H9 (cell line): ENCODE data around the gene FOXO1. TPM values are rescaled to one million over a fixed set of nuclear protein-coding genes. Genes with fewer than 3 reads are reported as not detected.

ENCODE experiments used
- DNase-seq: peaks from one replicate; pipeline ENCODE4 v3.0.0-alpha.2; 2017
- H2AFZ ChIP-seq: one replicate; pipeline ENCODE4 v1.6.1; 2013; ENCODE audit warnings: mild to moderate bottlenecking, low read length, control low read depth, moderate library complexity
- H2AK5ac ChIP-seq: 2 replicates; pipeline ENCODE4 v1.6.1; 2013; ENCODE audit warnings: low read length, control low read depth, mixed read lengths; ENCODE audit not compliant: insufficient read length
- H2BK120ac ChIP-seq: one replicate; pipeline ENCODE4 v1.6.1; 2013; ENCODE audit warnings: low read depth, mild to moderate bottlenecking, low read length, control low read depth, inconsistent platforms; ENCODE audit not compliant: poor library complexity, severe bottlenecking
- H2BK12ac ChIP-seq: 2 replicates; pipeline ENCODE4 v1.6.1; 2013; ENCODE audit warnings: low read length, control low read depth, mixed read lengths, low read depth; ENCODE audit not compliant: insufficient read length
- H2BK15ac ChIP-seq: 2 replicates; pipeline ENCODE4 v1.6.1; 2013; ENCODE audit warnings: low read depth, low read length, control low read depth
- H2BK20ac ChIP-seq: one replicate; pipeline ENCODE4 v1.6.1; 2013; ENCODE audit warnings: low read depth, mild to moderate bottlenecking, low read length, control low read depth, inconsistent platforms; ENCODE audit not compliant: poor library complexity, severe bottlenecking
- H2BK5ac ChIP-seq: 2 replicates; pipeline ENCODE4 v1.6.1; 2013; ENCODE audit warnings: low read length, control low read depth, mixed read lengths; ENCODE audit not compliant: insufficient read length
- H3K14ac ChIP-seq: 2 replicates; pipeline ENCODE4 v1.6.1; 2013; ENCODE audit warnings: low read length, control low read depth; ENCODE audit not compliant: insufficient read depth
- H3K18ac ChIP-seq: 2 replicates; pipeline ENCODE4 v1.6.1; 2013; ENCODE audit warnings: low read depth, mild to moderate bottlenecking, mixed read lengths, low read length, control low read depth; ENCODE audit not compliant: insufficient read length
- H3K23ac ChIP-seq: 2 replicates; pipeline ENCODE4 v1.6.1; 2013; ENCODE audit warnings: low read length, control low read depth, mixed read lengths, low read depth; ENCODE audit not compliant: insufficient read length
- H3K23me2 ChIP-seq: 2 replicates; pipeline ENCODE4 v1.6.1; 2013; ENCODE audit warnings: low read depth, mild to moderate bottlenecking, mixed read lengths, low read length, control low read depth; ENCODE audit not compliant: insufficient read length, poor library complexity, severe bottlenecking
- H3K27ac ChIP-seq: 2 replicates; pipeline ENCODE4 v1.5.1; 2013; ENCODE audit warnings: low read length, control low read depth, mixed read lengths, low read depth; ENCODE audit not compliant: insufficient read length
- H3K27me3 ChIP-seq: 2 replicates; pipeline ENCODE4 v1.6.1; 2013; ENCODE audit warnings: low read length, control low read depth, inconsistent platforms; ENCODE audit not compliant: insufficient read depth
- H3K4ac ChIP-seq: 2 replicates; pipeline ENCODE4 v1.6.1; 2013; ENCODE audit warnings: low read depth, mild to moderate bottlenecking, control low read depth, inconsistent platforms, low read length, moderate library complexity
- H3K4me1 ChIP-seq: 2 replicates; pipeline ENCODE4 v1.6.1; 2013; ENCODE audit warnings: low read length, control low read depth, inconsistent platforms; ENCODE audit not compliant: insufficient read depth
- H3K4me2 ChIP-seq: 2 replicates; pipeline ENCODE4 v1.6.1; 2013; ENCODE audit warnings: low read length, control low read depth, mixed read lengths; ENCODE audit not compliant: insufficient read length, insufficient read depth
- H3K56ac ChIP-seq: 2 replicates; pipeline ENCODE4 v1.6.1; 2013; ENCODE audit warnings: low read depth, mild to moderate bottlenecking, mixed read lengths, low read length, control low read depth; ENCODE audit not compliant: insufficient read length
- H3K79me1 ChIP-seq: 2 replicates; pipeline ENCODE4 v1.6.1; 2013; ENCODE audit warnings: low read depth, mild to moderate bottlenecking, moderate library complexity, low read length, control low read depth, inconsistent platforms; ENCODE audit not compliant: insufficient read depth, poor library complexity, severe bottlenecking
- H3K79me2 ChIP-seq: 2 replicates; pipeline ENCODE4 v1.6.1; 2013; ENCODE audit warnings: low read length, control low read depth, inconsistent platforms; ENCODE audit not compliant: insufficient read depth
- H3K9ac ChIP-seq: 2 replicates; pipeline ENCODE4 v1.6.1; 2013; ENCODE audit warnings: low read length, control low read depth, mixed read lengths; ENCODE audit not compliant: insufficient read length; ENCODE audit errors: extremely low read depth
- H3K9me3 ChIP-seq: one replicate; pipeline ENCODE4 v1.6.1; 2013; ENCODE audit warnings: low read depth, low read length, inconsistent platforms; ENCODE audit not compliant: control insufficient read depth
- H3T11ph ChIP-seq: one replicate; pipeline ENCODE4 v1.6.1; 2013; ENCODE audit warnings: mild to moderate bottlenecking, low read length, control low read depth, inconsistent platforms
- H4K20me1 ChIP-seq: one replicate; pipeline ENCODE4 v1.6.1; 2013; ENCODE audit not compliant: control insufficient read depth, insufficient read length, insufficient read depth
- H4K5ac ChIP-seq: 2 replicates; pipeline ENCODE4 v1.6.1; 2013; ENCODE audit warnings: low read depth, mild to moderate bottlenecking, mixed read lengths, low read length, control low read depth; ENCODE audit not compliant: insufficient read length
- H4K8ac ChIP-seq: replicated peaks from 2 replicates; pipeline ENCODE4 v1.6.1; 2013; ENCODE audit warnings: low read length, control low read depth, mixed read lengths, low read depth; ENCODE audit not compliant: insufficient read length
- H4K91ac ChIP-seq: 2 replicates; pipeline ENCODE4 v1.6.1; 2013; ENCODE audit warnings: low read depth, mild to moderate bottlenecking, moderate library complexity, mixed read lengths, low read length, control low read depth; ENCODE audit not compliant: insufficient read length
- H3K27ac Mint-ChIP-seq, 3 experiments: 2 replicates in 2 of 3; 3 replicates in 1 of 3; pipeline ENCODE4 v1.8.0; 2020 to 2021; ENCODE audit warnings: mixed read lengths in 3 of 3, mild to moderate bottlenecking in 1 of 3, moderate library complexity in 1 of 3
- H3K27me3 Mint-ChIP-seq: 2 replicates; pipeline ENCODE4 v1.8.0; 2021; ENCODE audit warnings: low read depth, mild to moderate bottlenecking, moderate library complexity, mixed read lengths
- H3K36me3 Mint-ChIP-seq, 3 experiments: 2 replicates in 2 of 3; 3 replicates in 1 of 3; pipeline ENCODE4 v1.8.0; 2020 to 2021; ENCODE audit warnings: low read depth in 3 of 3, mixed read lengths in 3 of 3; ENCODE audit not compliant: insufficient read depth in 1 of 3
- H3K4me1 Mint-ChIP-seq, 2 experiments: 2 replicates each; pipeline ENCODE4 v1.8.0; 2020; ENCODE audit warnings: mixed read lengths in 2 of 2
- H3K4me3 Mint-ChIP-seq, 2 experiments: 2 replicates in 1 of 2; 3 replicates in 1 of 2; pipeline ENCODE4 v1.8.0; 2020 to 2021; ENCODE audit warnings: mild to moderate bottlenecking in 2 of 2, mixed read lengths in 2 of 2, moderate library complexity in 1 of 2
- H3K9me3 Mint-ChIP-seq, 2 experiments: 2 replicates in 1 of 2; 3 replicates in 1 of 2; pipeline ENCODE4 v1.8.0; 2020; ENCODE audit warnings: mild to moderate bottlenecking in 2 of 2, mixed read lengths in 2 of 2, moderate library complexity in 1 of 2
- WGBS: extraction: QIAGEN DNeasy Blood & Tissue Kit; methylation state at CpG from one replicate; pipeline ENCODE4 v1.1.7; 2013; ENCODE audit warnings: missing lambda C conversion rate, low lambda C conversion rate, mixed read lengths; ENCODE audit not compliant: insufficient read length; ENCODE audit errors: extremely low coverage; 5-methylcytosine and 5-hydroxymethylcytosine counted together
- total RNA-seq: library from RNA; stranded (reverse); gene quantifications from 2 replicates; pipeline ENCODE4 v1.2.1, GENCODE V29; 2021
- TF ChIP-seq, protein P1 (sequence below): fragments of 200-600 bp; sonication (generic); conservative IDR thresholded peaks from 3 replicates; pipeline ENCODE4 v1.8.0; 2021; ENCODE audit warnings: antibody characterized with exemption, mild to moderate bottlenecking

The FOXO1 gene
- total RNA-seq, 1 experiment from 2014 or later: 44.6 TPM

DNA sequence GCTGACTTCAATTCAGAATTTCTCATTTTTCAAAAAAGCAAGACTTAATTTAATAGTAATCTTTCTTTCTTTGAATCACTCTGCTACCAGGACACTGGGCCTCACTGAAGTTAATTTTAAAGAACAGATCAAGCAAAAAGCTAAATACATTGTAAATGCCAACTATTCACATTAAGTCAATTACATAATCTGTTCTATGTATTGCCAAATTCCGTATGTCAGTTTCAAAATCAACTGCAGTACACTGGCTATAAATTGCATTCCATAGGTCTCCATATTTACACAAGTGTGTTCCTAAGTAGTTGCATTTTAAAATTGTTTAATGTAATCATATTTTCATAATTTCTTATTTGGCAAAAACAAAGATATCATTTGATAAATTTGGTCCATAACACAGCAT, 10.1 kb downstream of the FOXO1 start:
- Mint-ChIP-seq H3K27me3 (no peaks in the 10 kb centered on the region), H3K9me3 (peaks cover 4 to 8% of the 10 kb centered on the region in 2 experiments; a peak in 3 of 5 replicates), H3K4me1 (peaks cover 68 to 82% of the 10 kb centered on the region in 2 experiments), H3K4me3 (no peak overlapping the region), H3K36me3 (peaks cover 19 to 35% (median 22%) of the 10 kb centered on the region in 3 experiments), H3K27ac (no peak overlapping the region)
- TF ChIP-seq, protein P1, sequence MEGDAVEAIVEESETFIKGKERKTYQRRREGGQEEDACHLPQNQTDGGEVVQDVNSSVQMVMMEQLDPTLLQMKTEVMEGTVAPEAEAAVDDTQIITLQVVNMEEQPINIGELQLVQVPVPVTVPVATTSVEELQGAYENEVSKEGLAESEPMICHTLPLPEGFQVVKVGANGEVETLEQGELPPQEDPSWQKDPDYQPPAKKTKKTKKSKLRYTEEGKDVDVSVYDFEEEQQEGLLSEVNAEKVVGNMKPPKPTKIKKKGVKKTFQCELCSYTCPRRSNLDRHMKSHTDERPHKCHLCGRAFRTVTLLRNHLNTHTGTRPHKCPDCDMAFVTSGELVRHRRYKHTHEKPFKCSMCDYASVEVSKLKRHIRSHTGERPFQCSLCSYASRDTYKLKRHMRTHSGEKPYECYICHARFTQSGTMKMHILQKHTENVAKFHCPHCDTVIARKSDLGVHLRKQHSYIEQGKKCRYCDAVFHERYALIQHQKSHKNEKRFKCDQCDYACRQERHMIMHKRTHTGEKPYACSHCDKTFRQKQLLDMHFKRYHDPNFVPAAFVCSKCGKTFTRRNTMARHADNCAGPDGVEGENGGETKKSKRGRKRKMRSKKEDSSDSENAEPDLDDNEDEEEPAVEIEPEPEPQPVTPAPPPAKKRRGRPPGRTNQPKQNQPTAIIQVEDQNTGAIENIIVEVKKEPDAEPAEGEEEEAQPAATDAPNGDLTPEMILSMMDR: no peak
- Histone ChIP-seq H2BK5ac (no peak overlapping the region), H2BK120ac (no peak overlapping the region), H3K4ac (no peak overlapping the region), H2BK12ac (no peak overlapping the region), H4K20me1 (no peaks in the 10 kb centered on the region), H2BK20ac (no peak overlapping the region), H3K23me2 (no peaks in the 10 kb centered on the region), H3K27me3 (no peaks in the 10 kb centered on the region), H3K56ac (no peak overlapping the region), H3K23ac (no peak overlapping the region), H3K79me1 (no peaks in the 10 kb centered on the region), H3K18ac (no peak overlapping the region), H2AFZ (no peak overlapping the region), H3K4me2 (no peak overlapping the region), H3K9ac (no peak overlapping the region), H3K4me1 (peaks cover 10% of the 10 kb centered on the region; the same call in 1 of the 2 replicates), H3K9me3 (no peaks in the 10 kb centered on the region), H4K8ac (no peak overlapping the region), H4K91ac (no peak overlapping the region), H2BK15ac (no peak overlapping the region), H3K27ac (no peak overlapping the region), H3K14ac (no peak overlapping the region), H2AK5ac (no peak overlapping the region), H3K79me2 (peaks cover 49% of the 10 kb centered on the region; the same call in 1 of the 2 replicates), H3T11ph (no peak overlapping the region), H4K5ac (no peak overlapping the region)
- DNase-seq: no peak
- WGBS: no CpG with 5 or more reads among the region's 1 CpG
